ENCODE measurements around the gene KIAA1210. TPM values are rescaled to one million over a fixed set of nuclear protein-coding genes. Genes with fewer than 3 reads are reported as not detected.

The KIAA1210 gene
- total and polyA plus RNA-seq, 2 donors: 0.09 to 0.16 TPM

- no peak overlapping the region for H3K4me3 ChIP-seq (ENCODE audit: low read length in 2 of 2)
- no peaks in the 10 kb centered on the region for H3K9me3 ChIP-seq (ENCODE audit: control insufficient read depth in 2 of 2, insufficient read depth in 1 of 2, low read length in 1 of 2)
- no peaks in the 10 kb centered on the region for H3K27me3 ChIP-seq (ENCODE audit: control insufficient read depth in 2 of 2, insufficient read depth in 1 of 2, low read length in 1 of 2)
- H3K27ac ChIP-seq (ENCODE audit: low read depth in 1 of 2, low read length in 1 of 2): no peak overlapping the region
- H3K4me1 ChIP-seq (ENCODE audit: control insufficient read depth in 2 of 2, insufficient read depth in 2 of 2, low read length in 2 of 2): no peaks in the 10 kb centered on the region
- WGBS: 93% methylated on average over 1 of the region's 1 CpG
- H3K36me3 ChIP-seq (ENCODE audit: control insufficient read depth in 2 of 2, insufficient read depth in 2 of 2, low read length in 1 of 2): no peaks in the 10 kb centered on the region
- DNase-seq (ENCODE audit: low read depth in 6 of 9, low spot score in 9 of 9): no peak
Measured at GRCh38 chrX:119082278-119082677, 45.3 kb downstream of the KIAA1210 start.

- Histone ChIP-seq H3K27me3 (ENCODE audit: control insufficient read depth in 2 of 2, insufficient read depth in 1 of 2, low read length in 1 of 2) (no peaks in the 10 kb centered on the region), H3K4me3 (ENCODE audit: low read length in 2 of 2) (no peak overlapping the region), H3K9me3 (ENCODE audit: control insufficient read depth in 2 of 2, insufficient read depth in 1 of 2, low read length in 1 of 2) (no peaks in the 10 kb centered on the region), H3K27ac (ENCODE audit: low read depth in 1 of 2, low read length in 1 of 2) (no peak overlapping the region), H3K4me1 (ENCODE audit: control insufficient read depth in 2 of 2, insufficient read depth in 2 of 2, low read length in 2 of 2) (no peaks in the 10 kb centered on the region), H3K36me3 (ENCODE audit: control insufficient read depth in 2 of 2, insufficient read depth in 2 of 2, low read length in 1 of 2) (no peaks in the 10 kb centered on the region)
- DNase-seq (ENCODE audit: low read depth in 6 of 9, low spot score in 9 of 9): no peak
- 93% methylated on average over 3 of the region's 3 CpGs for WGBS
Measured at GRCh38 chrX:119075270-119076025, 52.2 kb downstream of the KIAA1210 start.

- whole genome bisulfite sequencing: 98% methylated on average over 18 of the region's 19 CpGs
- Histone ChIP-seq H3K36me3 (ENCODE audit: control insufficient read depth in 2 of 2, insufficient read depth in 2 of 2, low read length in 1 of 2) (no peaks in the 10 kb centered on the region), H3K27ac (ENCODE audit: low read depth in 1 of 2, low read length in 1 of 2) (no peak overlapping the region), H3K27me3 (ENCODE audit: control insufficient read depth in 2 of 2, insufficient read depth in 1 of 2, low read length in 1 of 2) (no peaks in the 10 kb centered on the region), H3K4me1 (ENCODE audit: control insufficient read depth in 2 of 2, insufficient read depth in 2 of 2, low read length in 2 of 2) (no peaks in the 10 kb centered on the region), H3K9me3 (ENCODE audit: control insufficient read depth in 2 of 2, insufficient read depth in 1 of 2, low read length in 1 of 2) (no peaks in the 10 kb centered on the region), H3K4me3 (ENCODE audit: low read length in 2 of 2) (no peak overlapping the region)
- no peak for DNase-seq (ENCODE audit: low read depth in 6 of 9, low spot score in 9 of 9)
Measured at GRCh38 chrX:119073911-119074310, 53.7 kb downstream of the KIAA1210 start.

- no peak for DNase-seq (ENCODE audit: low read depth in 6 of 9, low spot score in 9 of 9)
- Histone ChIP-seq H3K27me3 (ENCODE audit: control insufficient read depth in 2 of 2, insufficient read depth in 1 of 2, low read length in 1 of 2) (no peaks in the 10 kb centered on the region), H3K4me1 (ENCODE audit: control insufficient read depth in 2 of 2, insufficient read depth in 2 of 2, low read length in 2 of 2) (no peaks in the 10 kb centered on the region), H3K27ac (ENCODE audit: low read depth in 1 of 2, low read length in 1 of 2) (no peak overlapping the region), H3K9me3 (ENCODE audit: control insufficient read depth in 2 of 2, insufficient read depth in 1 of 2, low read length in 1 of 2) (no peaks in the 10 kb centered on the region), H3K4me3 (ENCODE audit: low read length in 2 of 2) (no peak overlapping the region), H3K36me3 (ENCODE audit: control insufficient read depth in 2 of 2, insufficient read depth in 2 of 2, low read length in 1 of 2) (no peaks in the 10 kb centered on the region)
- WGBS: 98% methylated on average over 43 of the region's 43 CpGs
Measured at GRCh38 chrX:119073200-119073905, 54.3 kb downstream of the KIAA1210 start.

- no peak for DNase-seq (ENCODE audit: low read depth in 6 of 9, low spot score in 9 of 9)
- Histone ChIP-seq H3K36me3 (ENCODE audit: control insufficient read depth in 2 of 2, insufficient read depth in 2 of 2, low read length in 1 of 2) (no peaks in the 10 kb centered on the region), H3K9me3 (ENCODE audit: control insufficient read depth in 2 of 2, insufficient read depth in 1 of 2, low read length in 1 of 2) (no peaks in the 10 kb centered on the region), H3K27me3 (ENCODE audit: control insufficient read depth in 2 of 2, insufficient read depth in 1 of 2, low read length in 1 of 2) (no peaks in the 10 kb centered on the region), H3K4me1 (ENCODE audit: control insufficient read depth in 2 of 2, insufficient read depth in 2 of 2, low read length in 2 of 2) (no peaks in the 10 kb centered on the region), H3K4me3 (ENCODE audit: low read length in 2 of 2) (no peak within 1 kb of the TSS), H3K27ac (ENCODE audit: low read depth in 1 of 2, low read length in 1 of 2) (no peak within 1 kb of the TSS)
- WGBS: 98% methylated on average over 6 of the region's 6 CpGs
Measured at GRCh38 chrX:119072744-119073143, 54.9 kb downstream of the KIAA1210 start, which contains the start of gene CT47C1. CT47C1 (plus strand) TSS chrX:119072993; CDS start chrX:119073226, 233 bp downstream.

GRCh38 chrX:119071381-119071780 is 56.2 kb downstream of the KIAA1210 start:
- 71% methylated on average over 2 of the region's 2 CpGs for WGBS
- Histone ChIP-seq H3K27me3 (ENCODE audit: control insufficient read depth in 2 of 2, insufficient read depth in 1 of 2, low read length in 1 of 2) (no peaks in the 10 kb centered on the region), H3K4me1 (ENCODE audit: control insufficient read depth in 2 of 2, insufficient read depth in 2 of 2, low read length in 2 of 2) (no peaks in the 10 kb centered on the region), H3K9me3 (ENCODE audit: control insufficient read depth in 2 of 2, insufficient read depth in 1 of 2, low read length in 1 of 2) (no peaks in the 10 kb centered on the region), H3K4me3 (ENCODE audit: low read length in 2 of 2) (no peak overlapping the region), H3K36me3 (ENCODE audit: control insufficient read depth in 2 of 2, insufficient read depth in 2 of 2, low read length in 1 of 2) (no peaks in the 10 kb centered on the region), H3K27ac (ENCODE audit: low read depth in 1 of 2, low read length in 1 of 2) (no peak overlapping the region)
- no peak for DNase-seq (ENCODE audit: low read depth in 6 of 9, low spot score in 9 of 9)

- H3K4me3 ChIP-seq (ENCODE audit: low read length in 2 of 2): no peak overlapping the region
- H3K9me3 ChIP-seq (ENCODE audit: control insufficient read depth in 2 of 2, insufficient read depth in 1 of 2, low read length in 1 of 2): no peaks in the 10 kb centered on the region
- DNase-seq (ENCODE audit: low read depth in 6 of 9, low spot score in 9 of 9): no peak
- WGBS: 100% methylated on average over 1 of the region's 1 CpG
- H3K36me3 ChIP-seq (ENCODE audit: control insufficient read depth in 2 of 2, insufficient read depth in 2 of 2, low read length in 1 of 2): no peaks in the 10 kb centered on the region
- H3K4me1 ChIP-seq (ENCODE audit: control insufficient read depth in 2 of 2, insufficient read depth in 2 of 2, low read length in 2 of 2): no peaks in the 10 kb centered on the region
- no peak overlapping the region for H3K27ac ChIP-seq (ENCODE audit: low read depth in 1 of 2, low read length in 1 of 2)
- H3K27me3 ChIP-seq (ENCODE audit: control insufficient read depth in 2 of 2, insufficient read depth in 1 of 2, low read length in 1 of 2): no peaks in the 10 kb centered on the region
Measured at GRCh38 chrX:119069762-119070161, 57.9 kb downstream of the KIAA1210 start.

- H3K36me3 ChIP-seq (ENCODE audit: control insufficient read depth in 2 of 2, insufficient read depth in 2 of 2, low read length in 1 of 2): no peaks in the 10 kb centered on the region
- no peaks in the 10 kb centered on the region for H3K27me3 ChIP-seq (ENCODE audit: control insufficient read depth in 2 of 2, insufficient read depth in 1 of 2, low read length in 1 of 2)
- H3K27ac ChIP-seq (ENCODE audit: low read depth in 1 of 2, low read length in 1 of 2): no peak overlapping the region
- DNase-seq (ENCODE audit: low read depth in 6 of 9, low spot score in 9 of 9): no peak
- H3K4me1 ChIP-seq (ENCODE audit: control insufficient read depth in 2 of 2, insufficient read depth in 2 of 2, low read length in 2 of 2): no peaks in the 10 kb centered on the region
- no peaks in the 10 kb centered on the region for H3K9me3 ChIP-seq (ENCODE audit: control insufficient read depth in 2 of 2, insufficient read depth in 1 of 2, low read length in 1 of 2)
- 93% methylated on average over 1 of the region's 1 CpG for WGBS
- no peak overlapping the region for H3K4me3 ChIP-seq (ENCODE audit: low read length in 2 of 2)
Measured at GRCh38 chrX:119069128-119069527, 58.5 kb downstream of the KIAA1210 start.

- Histone ChIP-seq H3K27ac (ENCODE audit: low read depth in 1 of 2, low read length in 1 of 2) (no peak overlapping the region), H3K4me3 (ENCODE audit: low read length in 2 of 2) (no peak overlapping the region), H3K9me3 (ENCODE audit: control insufficient read depth in 2 of 2, insufficient read depth in 1 of 2, low read length in 1 of 2) (no peaks in the 10 kb centered on the region), H3K4me1 (ENCODE audit: control insufficient read depth in 2 of 2, insufficient read depth in 2 of 2, low read length in 2 of 2) (no peaks in the 10 kb centered on the region), H3K36me3 (ENCODE audit: control insufficient read depth in 2 of 2, insufficient read depth in 2 of 2, low read length in 1 of 2) (no peaks in the 10 kb centered on the region), H3K27me3 (ENCODE audit: control insufficient read depth in 2 of 2, insufficient read depth in 1 of 2, low read length in 1 of 2) (no peaks in the 10 kb centered on the region)
- 3% methylated on average over 7 of the region's 7 CpGs for WGBS
- DNase-seq (ENCODE audit: low read depth in 6 of 9, low spot score in 9 of 9): peak in 3 of 9 donors; percentile 0 to 19 (median 18)
Measured at GRCh38 chrX:119067023-119067739, 60.4 kb downstream of the KIAA1210 start.

Data from thymus (tissue), 11 donors.